ENCODE data around the gene FAM228A.

Gene FAM228A

GRCh38 chr2:24208490-24208889 is 33.6 kb downstream of the FAM228A start:
- no peak overlapping the region for H3K4me3 ChIP-seq (ENCODE audit: low read length)
- TF ChIP-seq, protein P1, sequence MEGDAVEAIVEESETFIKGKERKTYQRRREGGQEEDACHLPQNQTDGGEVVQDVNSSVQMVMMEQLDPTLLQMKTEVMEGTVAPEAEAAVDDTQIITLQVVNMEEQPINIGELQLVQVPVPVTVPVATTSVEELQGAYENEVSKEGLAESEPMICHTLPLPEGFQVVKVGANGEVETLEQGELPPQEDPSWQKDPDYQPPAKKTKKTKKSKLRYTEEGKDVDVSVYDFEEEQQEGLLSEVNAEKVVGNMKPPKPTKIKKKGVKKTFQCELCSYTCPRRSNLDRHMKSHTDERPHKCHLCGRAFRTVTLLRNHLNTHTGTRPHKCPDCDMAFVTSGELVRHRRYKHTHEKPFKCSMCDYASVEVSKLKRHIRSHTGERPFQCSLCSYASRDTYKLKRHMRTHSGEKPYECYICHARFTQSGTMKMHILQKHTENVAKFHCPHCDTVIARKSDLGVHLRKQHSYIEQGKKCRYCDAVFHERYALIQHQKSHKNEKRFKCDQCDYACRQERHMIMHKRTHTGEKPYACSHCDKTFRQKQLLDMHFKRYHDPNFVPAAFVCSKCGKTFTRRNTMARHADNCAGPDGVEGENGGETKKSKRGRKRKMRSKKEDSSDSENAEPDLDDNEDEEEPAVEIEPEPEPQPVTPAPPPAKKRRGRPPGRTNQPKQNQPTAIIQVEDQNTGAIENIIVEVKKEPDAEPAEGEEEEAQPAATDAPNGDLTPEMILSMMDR (conservative IDR thresholded peaks at IDR 0.05; ENCODE audit: low read depth, low read length): no peak
- DNase-seq (ENCODE audit: low read depth): no peak

GRCh38 chr2:24209389-24210105 is 34.7 kb downstream of the FAM228A start:
- TF ChIP-seq, protein P1 (conservative IDR thresholded peaks at IDR 0.05; ENCODE audit: low read depth, low read length): no peak
- no peak for DNase-seq (ENCODE audit: low read depth)
- H3K4me3 ChIP-seq (ENCODE audit: low read length): no peak overlapping the region

- DNase-seq (ENCODE audit: low read depth): no peak
- TF ChIP-seq, protein P1 (conservative IDR thresholded peaks at IDR 0.05; ENCODE audit: low read depth, low read length): no peak
- H3K4me3 ChIP-seq (ENCODE audit: low read length): no peak overlapping the region
These were observed 35.2 kb downstream of the FAM228A start for GRCh38 chr2:24210106-24210455.

DNA sequence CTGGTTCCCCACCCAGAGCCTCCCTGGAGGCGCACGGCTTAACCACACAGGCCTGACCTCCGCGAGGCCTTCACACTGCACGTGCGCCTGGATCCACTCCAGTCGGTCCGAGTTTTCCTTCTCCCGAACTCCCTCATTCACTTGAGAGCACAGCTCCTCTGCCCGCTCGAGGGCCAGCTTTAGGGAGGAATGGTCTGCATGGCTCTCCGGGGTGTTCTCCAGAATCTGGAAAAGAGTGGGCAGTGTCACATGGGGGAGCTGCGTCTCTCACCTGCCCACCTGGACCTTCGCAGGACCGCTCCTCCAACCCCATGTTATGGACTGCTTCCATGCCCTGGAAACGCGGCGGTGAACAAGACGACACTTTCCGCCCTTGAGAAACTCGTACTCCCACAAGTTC is 35.9 kb downstream of the FAM228A start:
- TF ChIP-seq, protein P1 (conservative IDR thresholded peaks at IDR 0.05; ENCODE audit: low read depth, low read length): no peak
- H3K4me3 ChIP-seq (ENCODE audit: low read length): no peak overlapping the region
- DNase-seq (ENCODE audit: low read depth): no peak

- TF ChIP-seq, protein P1 (conservative IDR thresholded peaks at IDR 0.05; ENCODE audit: low read depth, low read length): no peak
- H3K4me3 ChIP-seq (ENCODE audit: low read length): no peak overlapping the region
- no peak for DNase-seq (ENCODE audit: low read depth)
These were observed 36.6 kb downstream of the FAM228A start for GRCh38 chr2:24211408-24211807.

DNA sequence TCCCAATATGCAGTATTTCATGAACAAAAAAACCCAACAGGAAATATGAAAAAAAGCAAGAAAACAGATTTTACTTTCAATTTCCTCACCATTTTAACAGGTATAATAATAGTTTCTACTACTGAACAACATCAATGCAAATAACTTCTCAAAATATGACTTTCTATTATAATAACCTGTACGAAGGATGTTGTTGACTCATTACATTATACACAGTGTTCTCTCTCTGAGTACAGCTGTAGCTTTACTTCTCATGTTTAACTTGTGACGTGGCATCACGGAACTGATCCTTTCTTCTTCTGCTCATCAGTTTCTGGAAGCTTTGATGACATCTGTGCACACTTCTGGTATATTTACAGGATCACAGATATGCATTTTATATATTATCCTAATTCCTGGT is 40.0 kb downstream of the FAM228A start:
- DNase-seq (ENCODE audit: low read depth): no peak
- H3K4me3 ChIP-seq (ENCODE audit: low read length): no peak overlapping the region
- TF ChIP-seq, protein P1 (conservative IDR thresholded peaks at IDR 0.05; ENCODE audit: low read depth, low read length): no peak

DNA sequence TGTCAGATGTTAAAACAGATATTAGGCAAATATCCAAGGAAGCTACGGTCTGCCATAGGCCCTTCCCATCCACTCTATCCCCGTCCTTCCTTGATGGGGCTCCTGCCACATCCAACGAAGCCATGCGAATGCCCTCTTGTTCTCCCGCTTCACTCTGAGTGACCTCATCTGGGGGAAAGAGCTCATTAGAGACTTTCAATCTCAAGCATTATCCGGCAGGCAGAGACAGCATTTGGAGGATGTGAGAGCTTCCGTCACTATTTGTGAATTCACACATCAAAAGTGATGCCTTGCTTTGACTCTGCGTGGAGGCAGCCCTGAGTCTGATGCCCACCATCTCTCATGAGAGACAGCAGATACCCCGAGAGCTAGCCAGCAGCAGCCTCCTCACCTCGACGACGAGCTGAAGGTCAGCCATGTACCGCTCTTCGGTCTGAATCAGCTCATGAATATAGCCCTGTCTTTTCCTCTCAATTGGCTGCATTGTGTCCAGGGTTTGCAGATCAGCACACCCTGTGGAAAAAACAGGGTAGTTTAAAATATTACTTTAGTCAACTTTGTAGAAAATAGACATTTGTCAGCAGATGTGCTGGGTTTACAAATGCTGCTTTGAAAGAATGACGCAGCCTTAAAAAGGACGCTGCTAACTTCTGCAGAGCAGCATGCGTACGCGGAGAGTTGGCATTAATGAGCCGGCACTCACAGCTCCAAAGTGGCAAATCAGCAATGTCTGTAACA is 45.9 kb downstream of the FAM228A start:
- H3K4me3 ChIP-seq (ENCODE audit: low read length): no peak overlapping the region
- DNase-seq (ENCODE audit: low read depth): no peak
- TF ChIP-seq, protein P1 (conservative IDR thresholded peaks at IDR 0.05; ENCODE audit: low read depth, low read length): no peak

Measured in retinal pigment epithelial cell (primary cell).